Loucy (cell line): ENCODE data around the gene CPA5.
A peak's percentile ranks its signal among the peaks of the same experiment; 100 is the strongest.

ENCODE experiments used
- H2AFZ ChIP-seq: fragments of 200-600 bp; sonication (generic); 2 replicates; pipeline ENCODE4 v1.6.0; 2016; ENCODE audit warnings: antibody characterized with exemption, mild to moderate bottlenecking, low read length, moderate library complexity
- H3F3A ChIP-seq: fragments of 200-600 bp; 2 replicates; pipeline ENCODE4 v1.6.0; 2016; ENCODE audit warnings: antibody characterized with exemption, low read depth, mild to moderate bottlenecking
- H3K27me3 ChIP-seq: fragments of 200-600 bp; sonication (generic); 2 replicates; pipeline ENCODE4 v1.6.1; 2014; ENCODE audit warnings: low read length, mild to moderate bottlenecking; ENCODE audit not compliant: insufficient read depth, poor library complexity, severe bottlenecking
- H3K36me3 ChIP-seq: fragments of 200-600 bp; sonication (generic); 2 replicates; pipeline ENCODE4 v1.6.1; 2016; ENCODE audit warnings: low read length; ENCODE audit not compliant: insufficient read depth
- H3K4me1 ChIP-seq: fragments of 200-600 bp; sonication (generic); 2 replicates; pipeline ENCODE4 v1.5.1; 2014; ENCODE audit warnings: low read length, mild to moderate bottlenecking; ENCODE audit not compliant: insufficient read depth, poor library complexity, severe bottlenecking
- H3K4me2 ChIP-seq: fragments of 200-600 bp; sonication (generic); 2 replicates; pipeline ENCODE4 v1.6.0; 2014; ENCODE audit warnings: antibody characterized with exemption, low read length, low read depth, mild to moderate bottlenecking; ENCODE audit not compliant: poor library complexity, severe bottlenecking
- H3K4me3 ChIP-seq: fragments of 200-600 bp; sonication (generic); 2 replicates; pipeline ENCODE4 v1.5.1; 2014; ENCODE audit warnings: low read length, mild to moderate bottlenecking, mixed read lengths; ENCODE audit not compliant: poor library complexity, severe bottlenecking
- H3K79me2 ChIP-seq: fragments of 200-600 bp; sonication (generic); 2 replicates; pipeline ENCODE4 v1.6.1; 2014; ENCODE audit warnings: low read length; ENCODE audit not compliant: insufficient read depth
- H3K9ac ChIP-seq: fragments of 200-600 bp; sonication (generic); 2 replicates; pipeline ENCODE4 v1.6.0; 2014; ENCODE audit warnings: mild to moderate bottlenecking, low read depth, low read length, moderate library complexity; ENCODE audit not compliant: poor library complexity, severe bottlenecking
- H3K9me2 ChIP-seq: fragments of 200-600 bp; sonication (generic); replicated peaks from 2 replicates; pipeline ENCODE4 v1.6.1; 2016; ENCODE audit warnings: low read depth, low read length, mixed read lengths
- H3K9me3 ChIP-seq: fragments of 200-600 bp; sonication (generic); 2 replicates; pipeline ENCODE4 v1.6.1; 2014; ENCODE audit warnings: mild to moderate bottlenecking, antibody characterized with exemption, low read length, low read depth; ENCODE audit not compliant: insufficient read depth
- H4K20me1 ChIP-seq: fragments of 200-600 bp; sonication (generic); 2 replicates; pipeline ENCODE4 v1.6.0; 2014; ENCODE audit warnings: antibody characterized with exemption, low read length, mild to moderate bottlenecking; ENCODE audit not compliant: insufficient read depth, poor library complexity, severe bottlenecking
- EZH2phosphoT487 ChIP-seq: fragments of 200-600 bp; IDR thresholded peaks from 2 replicates; pipeline ENCODE4 v1.6.1; 2018; ENCODE audit warnings: antibody characterized with exemption, mild to moderate bottlenecking, moderate library complexity, borderline replicate concordance
- TF ChIP-seq, protein P1 (sequence below): fragments of 200-600 bp; sonication (generic); conservative IDR thresholded peaks from 2 replicates; pipeline ENCODE4 v1.5.1; 2014; ENCODE audit warnings: mild to moderate bottlenecking, antibody characterized with exemption, low read length

The CPA5 gene

DNA sequence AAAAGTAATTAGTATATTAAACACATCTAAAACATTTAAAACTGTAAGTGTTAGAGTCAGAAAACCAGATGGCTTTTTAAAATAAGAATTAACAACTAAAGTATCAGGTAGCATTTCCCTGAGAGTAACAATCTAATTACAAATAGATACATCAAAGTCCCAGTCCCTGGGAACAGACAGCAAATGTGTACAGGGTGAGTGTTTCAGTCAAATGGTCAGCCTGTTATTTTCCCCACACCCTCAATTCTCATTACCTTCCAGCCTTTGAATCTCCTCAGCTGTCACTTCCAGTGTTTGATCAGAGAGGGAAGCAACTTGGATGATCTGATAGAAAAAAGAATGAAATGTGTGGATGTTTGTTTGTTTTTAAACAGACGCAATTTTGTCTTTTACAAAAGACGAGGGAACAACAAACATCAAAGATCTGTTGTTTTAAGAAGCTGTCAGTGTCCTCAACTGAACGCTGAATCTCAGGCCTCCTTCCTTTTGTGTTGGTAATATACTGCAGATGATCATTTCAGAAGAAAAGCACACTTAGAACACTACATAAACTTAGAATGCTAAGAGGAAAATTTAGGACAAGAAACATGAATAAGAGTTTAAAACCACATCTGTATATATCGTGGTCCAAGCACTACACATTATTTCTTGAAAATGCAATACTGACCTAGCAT, 66.4 kb downstream of the CPA5 start:
- no peak for TF ChIP-seq EZH2phosphoT487
- TF ChIP-seq, protein P1, sequence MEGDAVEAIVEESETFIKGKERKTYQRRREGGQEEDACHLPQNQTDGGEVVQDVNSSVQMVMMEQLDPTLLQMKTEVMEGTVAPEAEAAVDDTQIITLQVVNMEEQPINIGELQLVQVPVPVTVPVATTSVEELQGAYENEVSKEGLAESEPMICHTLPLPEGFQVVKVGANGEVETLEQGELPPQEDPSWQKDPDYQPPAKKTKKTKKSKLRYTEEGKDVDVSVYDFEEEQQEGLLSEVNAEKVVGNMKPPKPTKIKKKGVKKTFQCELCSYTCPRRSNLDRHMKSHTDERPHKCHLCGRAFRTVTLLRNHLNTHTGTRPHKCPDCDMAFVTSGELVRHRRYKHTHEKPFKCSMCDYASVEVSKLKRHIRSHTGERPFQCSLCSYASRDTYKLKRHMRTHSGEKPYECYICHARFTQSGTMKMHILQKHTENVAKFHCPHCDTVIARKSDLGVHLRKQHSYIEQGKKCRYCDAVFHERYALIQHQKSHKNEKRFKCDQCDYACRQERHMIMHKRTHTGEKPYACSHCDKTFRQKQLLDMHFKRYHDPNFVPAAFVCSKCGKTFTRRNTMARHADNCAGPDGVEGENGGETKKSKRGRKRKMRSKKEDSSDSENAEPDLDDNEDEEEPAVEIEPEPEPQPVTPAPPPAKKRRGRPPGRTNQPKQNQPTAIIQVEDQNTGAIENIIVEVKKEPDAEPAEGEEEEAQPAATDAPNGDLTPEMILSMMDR, result no peak

DNA sequence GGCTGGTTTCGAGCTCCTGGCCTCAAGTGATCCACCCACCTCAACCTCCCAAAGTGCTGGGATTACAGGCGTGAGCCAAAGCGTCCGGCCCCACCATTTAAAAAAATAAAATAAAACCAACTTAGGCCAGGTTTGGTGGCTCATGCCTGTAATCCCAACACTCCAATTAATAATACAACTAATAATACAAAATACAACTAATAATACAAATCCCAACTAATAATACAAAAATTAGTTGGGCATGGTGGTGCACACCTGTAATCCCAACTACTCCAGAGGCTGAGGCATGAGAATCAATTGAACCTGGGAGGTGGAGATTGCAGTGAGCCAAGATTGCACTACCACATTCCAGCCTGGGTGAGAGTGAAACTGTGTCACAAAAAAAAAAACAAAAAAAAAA, 68.6 kb downstream of the CPA5 start:
- H3K4me2 ChIP-seq, result no peak overlapping the region
- no peaks in the 10 kb centered on the region for H3K79me2 ChIP-seq
- H3K4me1 ChIP-seq, result peaks cover 31% of the 10 kb centered on the region
- no peaks in the 10 kb centered on the region for H3F3A ChIP-seq
- H3K9me2 ChIP-seq, result no peaks in the 10 kb centered on the region
- TF ChIP-seq, protein P1, result no peak
- no peak for TF ChIP-seq EZH2phosphoT487
- no peaks in the 10 kb centered on the region for H3K9me3 ChIP-seq
- H4K20me1 ChIP-seq, result no peaks in the 10 kb centered on the region
- no peak overlapping the region for H3K4me3 ChIP-seq
- peaks cover 5% of the 10 kb centered on the region; the same call in 1 of the 2 replicates for H3K36me3 ChIP-seq
- H3K9ac ChIP-seq, result no peak overlapping the region
- no peaks in the 10 kb centered on the region for H3K27me3 ChIP-seq
- H2AFZ ChIP-seq, result no peak overlapping the region

More for the DNA sequence above, 66.4 kb downstream of the CPA5 start:
- H3K4me3 ChIP-seq, result no peak overlapping the region
- H3K9me3 ChIP-seq, result no peaks in the 10 kb centered on the region
- peaks cover 5% of the 10 kb centered on the region; the same call in 1 of the 2 replicates for H3K36me3 ChIP-seq
- H3K79me2 ChIP-seq, result no peaks in the 10 kb centered on the region
- no peaks in the 10 kb centered on the region for H4K20me1 ChIP-seq
- no peak overlapping the region for H3K4me2 ChIP-seq
- peaks cover 13% of the 10 kb centered on the region for H3K4me1 ChIP-seq
- no peak overlapping the region for H3K9ac ChIP-seq
- H3K27me3 ChIP-seq, result no peaks in the 10 kb centered on the region
- H3F3A ChIP-seq, result no peaks in the 10 kb centered on the region
- no peaks in the 10 kb centered on the region for H3K9me2 ChIP-seq
- no peak overlapping the region for H2AFZ ChIP-seq

DNA sequence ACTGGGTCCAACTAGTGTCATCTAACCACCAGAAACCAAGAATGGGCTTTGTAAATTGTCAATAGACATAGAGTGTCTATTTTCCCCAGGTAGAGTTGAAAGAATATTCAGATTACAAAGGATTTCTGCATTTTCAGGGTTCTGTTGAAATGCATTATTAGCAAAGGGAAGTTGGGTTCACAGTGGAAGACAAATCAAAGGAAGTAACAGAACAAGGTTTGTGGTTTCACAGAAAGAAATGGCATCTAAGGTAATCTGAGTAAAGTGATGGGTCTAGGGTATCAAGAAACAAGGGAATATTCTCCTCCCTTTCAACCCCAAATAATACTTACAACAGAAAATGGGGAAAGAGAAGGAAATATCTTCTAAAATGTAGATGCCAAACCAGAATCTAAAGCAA, 70.4 kb downstream of the CPA5 start:
- Histone ChIP-seq H4K20me1 (no peaks in the 10 kb centered on the region), H3K36me3 (peaks cover 5% of the 10 kb centered on the region; the same call in 1 of the 2 replicates), H3K9ac (no peak overlapping the region), H3K4me1 (peaks cover 48% of the 10 kb centered on the region), H3K9me3 (no peaks in the 10 kb centered on the region), H2AFZ (0 out of 2 replicates have a peak overlapping the region, but pooled peaks have one; percentile 0), H3F3A (no peaks in the 10 kb centered on the region), H3K9me2 (no peaks in the 10 kb centered on the region), H3K4me3 (peak overlapping the region; percentile 4), H3K4me2 (peak overlapping the region; percentile 43), H3K79me2 (no peaks in the 10 kb centered on the region), H3K27me3 (no peaks in the 10 kb centered on the region)
- no peak for TF ChIP-seq EZH2phosphoT487
- TF ChIP-seq, protein P1, result no peak
